Peyer's patch (tissue), 4 donors: ENCODE results near the gene ZPBP2.

Experiments used
- POLR2A ChIP-seq, 2 donors: fragments of 450-650 bp; IDR thresholded peaks; one replicate each; pipeline ENCODE4 v1.5.1; 2017; ENCODE audit warnings: antibody characterized with exemption in 2 of 2, mild to moderate bottlenecking in 2 of 2, moderate library complexity in 2 of 2
- TF ChIP-seq, protein P1 (sequence below), 6 experiments: fragments of 450-650 bp in 4 of 6; fragments of 200-600 bp in 2 of 6; sonication (generic) in 1 of 6; IDR thresholded peaks; one replicate each; pipeline ENCODE4 v1.5.1; 2017 to 2019; ENCODE audit warnings: antibody characterized with exemption in 6 of 6, mild to moderate bottlenecking in 3 of 6, moderate library complexity in 1 of 6

- TF ChIP-seq, protein P1, sequence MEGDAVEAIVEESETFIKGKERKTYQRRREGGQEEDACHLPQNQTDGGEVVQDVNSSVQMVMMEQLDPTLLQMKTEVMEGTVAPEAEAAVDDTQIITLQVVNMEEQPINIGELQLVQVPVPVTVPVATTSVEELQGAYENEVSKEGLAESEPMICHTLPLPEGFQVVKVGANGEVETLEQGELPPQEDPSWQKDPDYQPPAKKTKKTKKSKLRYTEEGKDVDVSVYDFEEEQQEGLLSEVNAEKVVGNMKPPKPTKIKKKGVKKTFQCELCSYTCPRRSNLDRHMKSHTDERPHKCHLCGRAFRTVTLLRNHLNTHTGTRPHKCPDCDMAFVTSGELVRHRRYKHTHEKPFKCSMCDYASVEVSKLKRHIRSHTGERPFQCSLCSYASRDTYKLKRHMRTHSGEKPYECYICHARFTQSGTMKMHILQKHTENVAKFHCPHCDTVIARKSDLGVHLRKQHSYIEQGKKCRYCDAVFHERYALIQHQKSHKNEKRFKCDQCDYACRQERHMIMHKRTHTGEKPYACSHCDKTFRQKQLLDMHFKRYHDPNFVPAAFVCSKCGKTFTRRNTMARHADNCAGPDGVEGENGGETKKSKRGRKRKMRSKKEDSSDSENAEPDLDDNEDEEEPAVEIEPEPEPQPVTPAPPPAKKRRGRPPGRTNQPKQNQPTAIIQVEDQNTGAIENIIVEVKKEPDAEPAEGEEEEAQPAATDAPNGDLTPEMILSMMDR (IDR thresholded peaks at IDR 0.05): no peak
- no peak for TF ChIP-seq POLR2A (IDR thresholded peaks at IDR 0.05)
Measured at GRCh38 chr17:39915559-39915958, 47.6 kb downstream of the ZPBP2 start.
